HepG2 (cell line): Measurements from ENCODE around the gene SPATS2. TPM values are rescaled to one million over a fixed set of nuclear protein-coding genes. Genes with fewer than 3 reads are reported as not detected.

ENCODE experiments used
- ATAC-seq: fragments of 200-7000 bp; cut with Tn5 transposase; 3 replicates; pipeline ENCODE4 v1.9.1; 2020; ENCODE audit warnings: mild to moderate bottlenecking, moderate library complexity
- BruUV-seq: library from RNA; stranded (reverse); fragments of 400-500 nt; replicated peaks from 2 replicates; lab custom pipeline; 2021; lab: Mats Ljungman, UMichigan
- CTCF ChIA-PET: fragments of 300-600 bp; formaldehyde crosslinking; extraction: SDS; loops from one replicate; lab custom pipeline; 2021; ENCODE audit warnings: low total read pairs, inconsistent platforms, low intra/inter-chr PET ratio; lab: Yijun Ruan, JAX
- POLR2A ChIA-PET: fragments of 350-600 bp; sonication (Branson Sonifier 250); formaldehyde crosslinking; loops from one replicate; lab custom pipeline; 2020; ENCODE audit warnings: antibody characterized with exemption, inconsistent platforms; lab: Yijun Ruan, JAX
- DNase-seq: peaks from one replicate; pipeline ENCODE4 v3.0.0-alpha.2; 2015; ENCODE audit warnings: low spot score
- FAIRE-seq: peaks from 3 replicates; lab custom pipeline; 2011; peaks lifted over from hg19 to GRCh38; lab: Jason Lieb, UNC
- H2AFZ ChIP-seq: one replicate; pipeline ENCODE4 v1.6.1; 2011; ENCODE audit warnings: low read length, inconsistent platforms
- H3K27ac ChIP-seq: fragments of 300-600 bp; 3 replicates; pipeline ENCODE4 v1.8.0; 2011; ENCODE audit warnings: mixed run types, mild to moderate bottlenecking, mixed read lengths, low read length, inconsistent platforms; ENCODE audit not compliant: insufficient read depth; ENCODE audit errors: extremely low read length
- H3K27me3 ChIP-seq, 2 experiments: fragments of 200-600 bp in 1 of 2; 2 replicates in 1 of 2; 3 replicates in 1 of 2; pipeline versions ENCODE4 v1.6.0 to v1.8.0; 2011; ENCODE audit warnings: low read length in 2 of 2, mild to moderate bottlenecking in 2 of 2, moderate library complexity in 2 of 2, inconsistent platforms in 1 of 2; ENCODE audit not compliant: insufficient read depth in 2 of 2, control insufficient read depth in 1 of 2
- H3K36me3 ChIP-seq, 2 experiments: fragments of 200-600 bp in 1 of 2; replicated peaks in 1 of 2; 2 replicates in 1 of 2; 3 replicates in 1 of 2; pipeline versions ENCODE4 v1.5.1 to v1.8.0; 2011; ENCODE audit warnings: low read length in 2 of 2, inconsistent platforms in 1 of 2; ENCODE audit not compliant: insufficient read depth in 2 of 2, control insufficient read depth in 1 of 2
- H3K4me1 ChIP-seq: 2 replicates; pipeline ENCODE4 v1.5.1; 2012; ENCODE audit warnings: low read length, inconsistent platforms; ENCODE audit not compliant: insufficient read depth
- H3K4me2 ChIP-seq: 2 replicates; pipeline ENCODE4 v1.6.0; 2011; ENCODE audit warnings: low read depth, low read length, inconsistent platforms
- H3K4me3 ChIP-seq, 3 experiments: fragments of 200-600 bp in 1 of 3; sonication (generic), shearing (Covaris generic) in 1 of 3; replicated peaks in 1 of 3; 2 replicates each; pipeline ENCODE4 v1.5.1; 2011 to 2016; ENCODE audit warnings: low read length in 3 of 3, inconsistent platforms in 2 of 3, low read depth in 2 of 3, mild to moderate bottlenecking in 2 of 3, control low read depth in 1 of 3, mixed read lengths in 1 of 3; ENCODE audit not compliant: insufficient read depth in 1 of 3
- H3K79me2 ChIP-seq: one replicate; pipeline ENCODE4 v1.6.1; 2011; ENCODE audit warnings: low read length, inconsistent platforms; ENCODE audit not compliant: insufficient read depth
- H3K9ac ChIP-seq: 2 replicates; pipeline ENCODE4 v1.6.0; 2011; ENCODE audit warnings: mild to moderate bottlenecking, low read depth, low read length, inconsistent platforms; ENCODE audit not compliant: insufficient read depth
- H3K9me3 ChIP-seq: 2 replicates; pipeline ENCODE4 v1.5.1; 2012; ENCODE audit warnings: mild to moderate bottlenecking, low read length
- H4K20me1 ChIP-seq: 2 replicates; pipeline ENCODE4 v1.6.0; 2011; ENCODE audit warnings: inconsistent platforms, mild to moderate bottlenecking, low read length, moderate library complexity; ENCODE audit not compliant: insufficient read depth
- CEBPG ChIP-seq: IDR thresholded peaks from 2 replicates; pipeline ENCODE4 v1.6.1; 2016
- SMAD1 ChIP-seq: sonication (generic); formaldehyde crosslinking; IDR thresholded peaks from 2 replicates; pipeline ENCODE4 v1.4.0; 2020; ENCODE audit warnings: missing genetic modification reagents, low read depth, mild to moderate bottlenecking, borderline replicate concordance
- ZKSCAN5 ChIP-seq: sonication (generic); formaldehyde crosslinking; IDR thresholded peaks from 2 replicates; pipeline ENCODE4 v1.5.1; 2020; ENCODE audit warnings: mild to moderate bottlenecking, missing genetic modification reagents
- ZNF224 ChIP-seq: sonication (generic); formaldehyde crosslinking; IDR thresholded peaks from 2 replicates; pipeline ENCODE4 v1.5.0; 2020; ENCODE audit warnings: mild to moderate bottlenecking, missing genetic modification reagents
- ZNF605 ChIP-seq: sonication (generic); formaldehyde crosslinking; IDR thresholded peaks from 2 replicates; pipeline ENCODE4 v1.8.0; 2022; ENCODE audit warnings: mild to moderate bottlenecking, missing genetic modification reagents
- ZNF607 ChIP-seq: sonication (generic); formaldehyde crosslinking; IDR thresholded peaks from 2 replicates; pipeline ENCODE4 v1.5.1; 2020; ENCODE audit warnings: missing genetic modification reagents, mild to moderate bottlenecking, borderline replicate concordance
- WGBS: methylation state at CpG from one replicate; pipeline ENCODE4 v1.1.6; 2017; ENCODE audit warnings: low lambda C conversion rate; 5-methylcytosine and 5-hydroxymethylcytosine counted together
- in situ Hi-C: cut with HindIII; loops from 2 replicates; pipeline ENCODE4 v1.10.0; 2017; ENCODE audit warnings: low pct_unique_long_range_greater_than_20kb; ENCODE audit not compliant: extremely low pct_ligation_motif_present
- intact Hi-C: fragments of 100-400 bp; cut with micrococcal nuclease; formaldehyde crosslinking; loops from one replicate; pipeline ENCODE4 v1.10.0; 2022; ENCODE audit not compliant: unreplicated experiment
- polyA plus RNA-seq, 8 experiments: library from polyadenylated mRNA; depleted of rRNA in 3 of 8; stranded (reverse) in 7 of 8; unstranded in 1 of 8; fragments of >200 nt; fragmentation: Illumina TruSeq in 4 of 8; extraction: Trizol in 4 of 8; gene quantifications; 2 replicates each; pipeline versions ENCODE4 v1.2.1 to v1.2.3, GENCODE V29; 2011 to 2016; ENCODE audit warnings: low read depth in 4 of 8, missing spikeins in 1 of 8, mixed read lengths in 1 of 8; ENCODE audit not compliant: insufficient read depth in 1 of 8
- total RNA-seq, 5 experiments: library from RNA; depleted of rRNA; stranded (reverse); fragments of >200 nt; fragmentation: Illumina TruSeq; extraction: Trizol; gene quantifications; 2 replicates each; pipeline ENCODE4 v1.2.3, GENCODE V29; 2016; ENCODE audit warnings: low read depth in 1 of 5
- TF ChIP-seq, protein P1 (sequence below): sonication (generic); formaldehyde crosslinking; conservative IDR thresholded peaks from 2 replicates; pipeline ENCODE4 v1.4.0; 2020; ENCODE audit warnings: missing genetic modification reagents
- TF ChIP-seq, protein P2 (sequence below): sonication (generic); formaldehyde crosslinking; IDR thresholded peaks from 2 replicates; pipeline ENCODE4 v1.5.0; 2020; ENCODE audit warnings: mild to moderate bottlenecking, missing genetic modification reagents, borderline replicate concordance
- TF ChIP-seq, protein P3 (sequence below): IDR thresholded peaks from 2 replicates; pipeline ENCODE4 v1.6.1; 2012; ENCODE audit warnings: low read length, improper control_type of control experiment

Gene SPATS2
- total and polyA plus RNA-seq, 2 of the 13 experiments (the other 11 are each of a cell fraction or from before 2014, with no cell fraction given): 19.3 to 28.1 TPM

DNA sequence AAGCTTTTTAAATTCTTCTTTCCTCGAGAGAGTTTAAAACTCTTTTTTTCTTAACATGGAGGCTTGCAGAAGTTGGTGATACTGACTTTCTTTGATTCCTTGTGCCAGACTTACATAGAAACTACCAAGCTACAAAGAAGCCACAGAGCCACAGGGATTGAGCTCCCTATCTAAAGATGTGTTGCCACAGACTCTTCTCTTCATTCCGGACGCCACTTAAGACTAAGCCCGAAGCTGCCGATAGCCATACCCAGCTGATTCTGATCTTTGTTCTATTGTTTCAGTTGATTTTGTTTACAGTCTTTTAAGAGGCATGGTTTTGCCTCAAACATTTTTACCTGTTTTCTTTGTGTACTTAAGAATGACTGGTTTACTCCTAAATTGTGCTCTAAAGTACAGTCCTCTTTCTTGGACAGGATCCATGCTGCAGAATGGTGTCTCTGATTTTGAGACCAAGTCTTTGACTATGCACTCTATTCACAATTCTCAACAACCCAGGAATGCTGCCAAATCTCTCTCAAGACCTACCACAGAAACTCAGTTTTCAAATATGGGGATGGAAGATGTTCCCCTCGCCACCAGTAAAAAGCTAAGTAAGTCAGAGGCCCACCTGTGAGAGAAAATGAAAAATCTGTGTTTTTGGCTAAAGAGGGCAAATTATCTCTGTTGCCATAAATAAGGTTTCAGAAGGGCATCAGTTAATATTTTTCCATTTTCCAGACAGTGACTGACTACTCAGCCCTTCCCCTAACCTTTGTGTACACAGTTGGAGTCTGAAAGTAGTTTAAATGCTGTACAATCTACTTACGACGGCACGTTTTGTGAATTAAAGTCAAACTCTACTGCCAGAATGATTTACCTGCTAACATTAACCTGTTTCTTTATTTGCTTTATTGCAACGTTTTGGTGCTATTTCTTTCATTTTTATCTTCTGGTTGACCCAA is 129.4 kb downstream of the SPATS2 start:
- Histone ChIP-seq H3K27me3 (no peaks in the 10 kb centered on the region), H4K20me1 (no peaks in the 10 kb centered on the region), H3K4me3 (no peak overlapping the region), H3K4me2 (no peak overlapping the region), H3K27ac (no peak overlapping the region), H3K9ac (no peak overlapping the region), H3K79me2 (no peaks in the 10 kb centered on the region), H3K9me3 (no peaks in the 10 kb centered on the region), H3K36me3 (peaks cover 1 to 40% of the 10 kb centered on the region in 2 experiments; a peak in 3 of 5 replicates), H2AFZ (no peak overlapping the region), H3K4me1 (no peaks in the 10 kb centered on the region)
- in situ Hi-C loops (loop anchor here (5.0 kb wide), 1 partner anchor 129 kb away; the partner anchor contains the start of gene SPATS2), intact Hi-C loops (no loop called here)
- FAIRE-seq (no peak), ATAC-seq (no peak), DNase-seq (no peak)
- ChIA-PET POLR2A (interaction anchor here (0.8 to 1.7 kb wide), 2 partner anchors 130 kb away, joined by 3 to 6 read pairs; partner anchors contain the start of gene SPATS2), CTCF (no interaction called here)
- 94% methylated on average over 10 of the region's 10 CpGs for WGBS
- no TSS peak for BruUV-seq
- TF ChIP-seq, protein P1, sequence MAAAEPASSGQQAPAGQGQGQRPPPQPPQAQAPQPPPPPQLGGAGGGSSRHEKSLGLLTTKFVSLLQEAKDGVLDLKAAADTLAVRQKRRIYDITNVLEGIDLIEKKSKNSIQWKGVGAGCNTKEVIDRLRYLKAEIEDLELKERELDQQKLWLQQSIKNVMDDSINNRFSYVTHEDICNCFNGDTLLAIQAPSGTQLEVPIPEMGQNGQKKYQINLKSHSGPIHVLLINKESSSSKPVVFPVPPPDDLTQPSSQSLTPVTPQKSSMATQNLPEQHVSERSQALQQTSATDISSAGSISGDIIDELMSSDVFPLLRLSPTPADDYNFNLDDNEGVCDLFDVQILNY: no peak
- TF ChIP-seq ZNF607 (no peak), SMAD1 (no peak), ZNF605 (CRISPR knock-in tag) (no peak), ZNF224 (no peak), CEBPG (no peak), ZKSCAN5 (CRISPR knock-in tag) (no peak)
- TF ChIP-seq, protein P2, sequence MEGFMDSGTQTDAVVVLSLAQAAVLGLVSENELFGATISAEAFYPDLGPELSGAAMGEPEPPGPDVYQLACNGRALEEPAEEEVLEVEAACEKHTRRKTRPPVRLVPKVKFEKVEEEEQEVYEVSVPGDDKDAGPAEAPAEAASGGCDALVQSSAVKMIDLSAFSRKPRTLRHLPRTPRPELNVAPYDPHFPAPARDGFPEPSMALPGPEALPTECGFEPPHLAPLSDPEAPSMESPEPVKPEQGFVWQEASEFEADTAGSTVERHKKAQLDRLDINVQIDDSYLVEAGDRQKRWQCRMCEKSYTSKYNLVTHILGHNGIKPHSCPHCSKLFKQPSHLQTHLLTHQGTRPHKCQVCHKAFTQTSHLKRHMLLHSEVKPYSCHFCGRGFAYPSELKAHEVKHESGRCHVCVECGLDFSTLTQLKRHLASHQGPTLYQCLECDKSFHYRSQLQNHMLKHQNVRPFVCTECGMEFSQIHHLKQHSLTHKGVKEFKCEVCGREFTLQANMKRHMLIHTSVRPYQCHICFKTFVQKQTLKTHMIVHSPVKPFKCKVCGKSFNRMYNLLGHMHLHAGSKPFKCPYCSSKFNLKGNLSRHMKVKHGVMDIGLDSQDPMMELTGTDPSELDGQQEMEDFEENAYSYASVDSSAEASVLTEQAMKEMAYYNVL (CRISPR knock-in tag): no peak
- TF ChIP-seq, protein P3, sequence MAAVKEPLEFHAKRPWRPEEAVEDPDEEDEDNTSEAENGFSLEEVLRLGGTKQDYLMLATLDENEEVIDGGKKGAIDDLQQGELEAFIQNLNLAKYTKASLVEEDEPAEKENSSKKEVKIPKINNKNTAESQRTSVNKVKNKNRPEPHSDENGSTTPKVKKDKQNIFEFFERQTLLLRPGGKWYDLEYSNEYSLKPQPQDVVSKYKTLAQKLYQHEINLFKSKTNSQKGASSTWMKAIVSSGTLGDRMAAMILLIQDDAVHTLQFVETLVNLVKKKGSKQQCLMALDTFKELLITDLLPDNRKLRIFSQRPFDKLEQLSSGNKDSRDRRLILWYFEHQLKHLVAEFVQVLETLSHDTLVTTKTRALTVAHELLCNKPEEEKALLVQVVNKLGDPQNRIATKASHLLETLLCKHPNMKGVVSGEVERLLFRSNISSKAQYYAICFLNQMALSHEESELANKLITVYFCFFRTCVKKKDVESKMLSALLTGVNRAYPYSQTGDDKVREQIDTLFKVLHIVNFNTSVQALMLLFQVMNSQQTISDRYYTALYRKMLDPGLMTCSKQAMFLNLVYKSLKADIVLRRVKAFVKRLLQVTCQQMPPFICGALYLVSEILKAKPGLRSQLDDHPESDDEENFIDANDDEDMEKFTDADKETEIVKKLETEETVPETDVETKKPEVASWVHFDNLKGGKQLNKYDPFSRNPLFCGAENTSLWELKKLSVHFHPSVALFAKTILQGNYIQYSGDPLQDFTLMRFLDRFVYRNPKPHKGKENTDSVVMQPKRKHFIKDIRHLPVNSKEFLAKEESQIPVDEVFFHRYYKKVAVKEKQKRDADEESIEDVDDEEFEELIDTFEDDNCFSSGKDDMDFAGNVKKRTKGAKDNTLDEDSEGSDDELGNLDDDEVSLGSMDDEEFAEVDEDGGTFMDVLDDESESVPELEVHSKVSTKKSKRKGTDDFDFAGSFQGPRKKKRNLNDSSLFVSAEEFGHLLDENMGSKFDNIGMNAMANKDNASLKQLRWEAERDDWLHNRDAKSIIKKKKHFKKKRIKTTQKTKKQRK: no peak
